HAP-1 (cell line): ENCODE results near the gene TECR.
A peak's percentile ranks its signal among the peaks of the same experiment; 100 is the strongest.
"Not testable (repeated sequence)": the region's sequence is repeated elsewhere in the genome, so short reads cannot be mapped to it uniquely, and the experiment has no call there.

ENCODE experiments used
- DNase-seq, 2 experiments: peaks; one replicate each; pipeline ENCODE4 v3.0.0-alpha.2; 2016 to 2020; ENCODE audit warnings: low spot score in 2 of 2
- H3K27me3 ChIP-seq: fragments of 250-450 bp; sonication (Bioruptor Pico); 2 replicates; pipeline ENCODE4 v1.5.1; 2020; ENCODE audit warnings: low read depth, mild to moderate bottlenecking, moderate library complexity
- H3K36me3 ChIP-seq: fragments of 250-450 bp; sonication (Bioruptor Pico); replicated peaks from 2 replicates; pipeline ENCODE4 v1.5.1; 2020; ENCODE audit warnings: mild to moderate bottlenecking
- H3K4me1 ChIP-seq: fragments of 250-450 bp; sonication (Bioruptor Pico); 2 replicates; pipeline ENCODE4 v1.5.1; 2020; ENCODE audit warnings: mild to moderate bottlenecking
- H3K4me3 ChIP-seq: fragments of 250-450 bp; sonication (Bioruptor Pico); 2 replicates; pipeline ENCODE4 v1.5.1; 2020; ENCODE audit warnings: mild to moderate bottlenecking, moderate library complexity
- H3K9me3 ChIP-seq: fragments of 250-450 bp; sonication (Bioruptor Pico); 2 replicates; pipeline ENCODE4 v1.5.1; 2020; ENCODE audit warnings: mild to moderate bottlenecking, moderate library complexity
- in situ Hi-C: fragments of 300-500 bp; cut with MboI; formaldehyde crosslinking; loops from 3 replicates; pipeline ENCODE4 v1.14.3; 2020; ENCODE audit warnings: low sequenced_read_pairs, inconsistent platforms, mixed read lengths

TECR gene

DNA sequence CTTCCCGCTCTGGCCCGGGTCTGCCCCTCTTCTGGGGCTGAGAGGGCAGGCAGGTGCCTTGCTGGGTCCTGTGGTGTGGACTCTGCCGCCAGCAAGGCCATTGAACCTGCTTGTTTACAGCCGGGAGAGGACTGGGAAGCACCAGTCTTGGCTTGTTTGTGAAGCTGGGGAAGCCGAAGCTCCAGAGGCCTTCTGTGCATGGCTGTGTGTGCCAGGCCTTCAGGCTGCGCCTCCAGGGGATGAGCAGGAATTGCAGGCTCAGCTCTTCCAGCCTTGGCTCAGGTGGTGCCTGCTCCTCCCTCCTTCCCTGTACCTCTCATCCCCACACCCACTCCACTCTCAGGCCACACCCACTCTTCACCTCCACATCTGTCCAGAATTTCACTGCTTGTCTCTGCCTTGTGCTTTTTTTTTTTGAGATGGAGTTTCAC, 25.0 kb downstream of the TECR start:
- DNase-seq, result no peak
- in situ Hi-C loops, result no loop called here
- H3K4me3 ChIP-seq, result no peak overlapping the region

GRCh38 chr19:14555918-14556661, 26.7 kb downstream of the TECR start:
- no peak for DNase-seq
- Histone ChIP-seq H3K27me3 (no peaks in the 10 kb centered on the region), H3K36me3 (no peaks in the 10 kb centered on the region), H3K4me1 (no peaks in the 10 kb centered on the region; the same call in 1 of the 2 replicates), H3K4me3 (no peak overlapping the region), H3K9me3 (no peaks in the 10 kb centered on the region)
- in situ Hi-C loops, result no loop called here

More for the DNA sequence above, 25.0 kb downstream of the TECR start:
- Histone ChIP-seq H3K4me1 (no peaks in the 10 kb centered on the region; the same call in 1 of the 2 replicates), H3K9me3 (no peaks in the 10 kb centered on the region), H3K36me3 (no peaks in the 10 kb centered on the region), H3K27me3 (no peaks in the 10 kb centered on the region)

GRCh38 chr19:14556662-14557188, 27.3 kb downstream of the TECR start:
- no peaks in the 10 kb centered on the region; the same call in 1 of the 2 replicates for H3K4me1 ChIP-seq
- no peaks in the 10 kb centered on the region for H3K27me3 ChIP-seq
- no peaks in the 10 kb centered on the region for H3K9me3 ChIP-seq
- DNase-seq, result peak; percentile 73 to 88
- no peak overlapping the region for H3K4me3 ChIP-seq
- no peaks in the 10 kb centered on the region for H3K36me3 ChIP-seq
- in situ Hi-C loops, result no loop called here

DNA sequence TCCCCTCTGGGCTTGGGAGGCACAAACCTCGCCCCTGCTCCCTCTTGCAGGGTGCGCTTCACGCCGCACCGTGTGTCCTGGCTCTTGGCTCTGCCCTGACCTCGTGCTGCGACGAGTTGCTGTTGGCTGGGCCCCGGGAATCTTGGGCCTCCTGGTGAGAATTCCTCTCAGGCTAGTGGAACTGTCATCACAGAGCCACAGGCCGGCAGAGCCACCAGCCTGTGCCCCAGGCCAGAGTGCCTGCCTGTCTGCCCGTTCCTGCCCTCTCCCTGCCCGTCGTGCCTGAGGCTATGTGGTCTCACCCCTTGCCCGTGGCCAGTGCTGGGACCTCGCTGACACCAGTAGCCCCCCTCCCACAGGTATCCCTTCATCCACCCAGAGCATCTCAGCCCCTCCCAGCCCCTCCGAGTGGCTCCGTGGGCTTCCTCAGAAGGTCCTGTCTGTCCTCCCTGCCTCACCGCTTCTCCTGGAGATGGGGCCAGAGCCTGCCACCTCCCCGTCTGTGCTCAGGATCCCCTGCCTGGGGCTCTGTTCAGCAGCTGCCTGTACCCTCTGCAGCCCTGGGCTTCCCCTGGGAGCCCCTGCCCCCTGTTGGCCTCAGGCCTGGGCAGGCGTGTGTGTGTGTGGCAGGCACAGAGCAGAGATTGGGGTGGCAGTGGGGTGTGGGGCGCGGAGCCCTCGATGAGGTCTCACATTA, 29.1 kb downstream of the TECR start:
- no peaks in the 10 kb centered on the region for H3K9me3 ChIP-seq
- no peaks in the 10 kb centered on the region; the same call in 1 of the 2 replicates for H3K4me1 ChIP-seq
- in situ Hi-C loops, result no loop called here
- no peak overlapping the region for H3K4me3 ChIP-seq
- H3K27me3 ChIP-seq, result no peaks in the 10 kb centered on the region
- DNase-seq, result no peak
- no peaks in the 10 kb centered on the region for H3K36me3 ChIP-seq

DNA sequence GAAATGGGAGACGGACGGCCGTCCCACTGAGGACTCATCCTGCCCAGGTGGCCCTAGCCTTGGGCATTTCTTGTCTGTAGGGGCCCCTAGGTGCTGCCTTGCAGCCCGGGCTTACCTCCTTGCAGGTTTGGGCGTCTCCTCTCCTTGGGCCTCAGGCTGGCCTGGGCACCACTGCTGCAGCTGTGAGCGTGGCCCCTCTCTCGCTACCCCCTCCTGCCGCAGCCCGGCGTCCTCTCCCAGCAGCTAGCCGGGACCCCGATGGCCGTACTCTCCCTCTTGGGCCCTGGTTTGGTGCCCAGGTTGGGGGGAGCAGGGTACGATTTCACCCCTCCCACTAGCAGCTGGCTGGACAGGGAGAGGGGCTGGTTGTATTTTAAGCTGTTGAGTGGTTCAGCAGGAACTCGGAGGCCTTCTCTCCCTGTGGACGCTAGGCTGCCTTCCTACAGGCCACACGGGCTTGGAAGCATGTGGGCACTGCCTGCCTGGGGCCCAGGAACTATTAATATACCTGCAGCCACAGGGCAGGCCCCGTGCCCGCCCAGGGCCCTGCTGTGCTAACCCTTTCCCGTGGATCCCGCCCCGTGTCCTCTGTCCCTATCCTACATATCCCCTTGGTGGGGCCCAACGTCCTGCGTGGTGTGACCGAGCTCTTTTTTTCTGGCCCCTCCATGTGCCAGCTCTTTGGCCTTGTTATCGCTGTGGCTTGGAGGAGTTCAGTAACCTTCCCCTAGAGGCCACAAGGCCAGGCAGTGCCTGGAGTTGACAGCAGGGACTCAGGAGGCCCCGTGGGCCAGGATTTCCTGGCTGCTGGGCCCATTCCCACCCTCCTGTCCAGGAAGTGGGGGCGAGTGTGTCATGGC, 30.8 kb downstream of the TECR start:
- Histone ChIP-seq H3K27me3 (no peaks in the 10 kb centered on the region), H3K4me3 (no peak overlapping the region), H3K4me1 (no peaks in the 10 kb centered on the region; the same call in 1 of the 2 replicates), H3K36me3 (peaks cover 8% of the 10 kb centered on the region), H3K9me3 (no peaks in the 10 kb centered on the region)
- DNase-seq, result no peak
- in situ Hi-C loops, result no loop called here

- peaks cover 14% of the 10 kb centered on the region for H3K36me3 ChIP-seq
- H3K4me3 ChIP-seq, result no peak overlapping the region
Measured at GRCh38 chr19:14560776-14561108, 31.3 kb downstream of the TECR start.

DNA sequence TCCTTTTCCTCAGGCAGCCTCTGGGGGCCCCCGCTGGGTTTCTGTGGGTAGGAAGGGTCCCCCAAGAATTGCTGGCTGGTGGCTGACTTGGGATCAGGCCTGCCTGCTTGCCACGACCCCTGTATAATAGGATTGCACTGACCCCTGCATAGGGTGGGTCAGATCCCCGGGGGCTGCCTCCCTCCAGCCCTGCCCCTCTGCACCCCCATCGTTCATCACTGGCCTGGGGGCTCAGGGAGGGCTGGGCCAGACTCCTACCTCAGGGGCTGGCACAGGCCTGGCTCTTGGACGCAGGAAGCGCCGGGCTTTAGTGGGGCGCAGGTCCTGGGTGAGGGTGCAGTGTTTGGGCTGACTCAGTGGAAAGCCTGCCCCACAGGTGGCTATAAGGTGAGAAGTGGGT, 31.9 kb downstream of the TECR start:
- DNase-seq, result no peak
- H3K4me1 ChIP-seq, result no peaks in the 10 kb centered on the region; the same call in 1 of the 2 replicates
- peaks cover 19% of the 10 kb centered on the region for H3K36me3 ChIP-seq
- H3K4me3 ChIP-seq, result no peak overlapping the region
- in situ Hi-C loops, result no loop called here
- H3K27me3 ChIP-seq, result no peaks in the 10 kb centered on the region
- H3K9me3 ChIP-seq, result no peaks in the 10 kb centered on the region

More at GRCh38 chr19:14560776-14561108, 31.3 kb downstream of the TECR start:
- no peak for DNase-seq
- Histone ChIP-seq H3K9me3 (no peaks in the 10 kb centered on the region), H3K4me1 (no peaks in the 10 kb centered on the region; the same call in 1 of the 2 replicates), H3K27me3 (no peaks in the 10 kb centered on the region)
- in situ Hi-C loops, result no loop called here

DNA sequence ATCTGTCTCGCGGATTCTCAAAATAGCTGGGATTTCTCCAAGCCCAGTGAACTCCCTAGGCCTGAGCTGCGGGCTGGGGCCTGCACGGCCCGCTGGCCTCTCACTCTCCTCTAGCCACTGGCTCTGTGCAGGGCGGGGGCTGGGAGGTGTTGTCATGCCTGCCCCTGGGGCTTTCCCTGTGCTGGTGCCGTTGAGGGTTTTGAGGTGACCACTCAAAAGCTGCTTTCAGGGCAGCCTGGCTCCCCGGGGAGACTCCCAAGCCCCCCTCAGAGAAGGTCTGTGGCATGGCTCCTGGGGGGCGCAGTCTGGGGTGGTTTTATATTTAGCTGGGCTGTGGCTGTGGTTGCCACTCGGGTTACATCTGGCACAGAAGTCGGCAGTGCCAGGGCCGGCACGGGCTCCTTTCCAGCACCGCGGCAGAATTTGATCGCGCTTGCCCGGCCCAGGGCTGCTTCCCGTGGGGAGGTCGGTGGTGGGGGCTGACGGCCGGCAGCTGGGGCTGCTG, 32.5 kb downstream of the TECR start:
- H3K36me3 ChIP-seq, result peaks cover 21% of the 10 kb centered on the region
- no peak for DNase-seq
- in situ Hi-C loops, result no loop called here

GRCh38 chr19:14562660-14563589, 33.5 kb downstream of the TECR start:
- Histone ChIP-seq H3K27me3 (no peaks in the 10 kb centered on the region), H3K4me1 (no peaks in the 10 kb centered on the region), H3K4me3 (no peak overlapping the region), H3K9me3 (no peaks in the 10 kb centered on the region), H3K36me3 (peaks cover 26% of the 10 kb centered on the region)
- DNase-seq, result no peak
- in situ Hi-C loops, result no loop called here

More for the DNA sequence above, 32.5 kb downstream of the TECR start:
- Histone ChIP-seq H3K9me3 (no peaks in the 10 kb centered on the region), H3K27me3 (no peaks in the 10 kb centered on the region), H3K4me1 (no peaks in the 10 kb centered on the region; the same call in 1 of the 2 replicates), H3K4me3 (no peak overlapping the region)

DNA sequence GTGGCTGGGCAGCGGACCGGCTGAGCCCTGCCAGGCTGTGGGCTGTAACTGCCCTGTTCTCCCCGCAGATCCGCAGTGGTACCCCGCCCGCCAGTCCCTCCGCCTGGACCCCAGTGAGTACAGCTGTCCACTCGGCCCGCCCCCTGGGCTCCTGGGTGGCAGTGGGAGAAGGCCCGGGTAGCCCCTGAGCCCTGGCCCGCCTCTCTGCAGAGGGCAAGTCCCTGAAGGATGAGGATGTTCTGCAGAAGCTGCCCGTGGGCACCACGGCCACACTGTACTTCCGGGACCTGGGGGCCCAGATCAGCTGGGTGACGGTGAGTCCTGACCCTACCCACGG, 34.2 kb downstream of the TECR start:
- in situ Hi-C loops, result no loop called here
- H3K4me1 ChIP-seq, result no peaks in the 10 kb centered on the region
- peaks cover 26% of the 10 kb centered on the region for H3K36me3 ChIP-seq
- H3K9me3 ChIP-seq, result no peaks in the 10 kb centered on the region
- H3K27me3 ChIP-seq, result no peaks in the 10 kb centered on the region
- no peak for DNase-seq
- no peak overlapping the region for H3K4me3 ChIP-seq

DNA sequence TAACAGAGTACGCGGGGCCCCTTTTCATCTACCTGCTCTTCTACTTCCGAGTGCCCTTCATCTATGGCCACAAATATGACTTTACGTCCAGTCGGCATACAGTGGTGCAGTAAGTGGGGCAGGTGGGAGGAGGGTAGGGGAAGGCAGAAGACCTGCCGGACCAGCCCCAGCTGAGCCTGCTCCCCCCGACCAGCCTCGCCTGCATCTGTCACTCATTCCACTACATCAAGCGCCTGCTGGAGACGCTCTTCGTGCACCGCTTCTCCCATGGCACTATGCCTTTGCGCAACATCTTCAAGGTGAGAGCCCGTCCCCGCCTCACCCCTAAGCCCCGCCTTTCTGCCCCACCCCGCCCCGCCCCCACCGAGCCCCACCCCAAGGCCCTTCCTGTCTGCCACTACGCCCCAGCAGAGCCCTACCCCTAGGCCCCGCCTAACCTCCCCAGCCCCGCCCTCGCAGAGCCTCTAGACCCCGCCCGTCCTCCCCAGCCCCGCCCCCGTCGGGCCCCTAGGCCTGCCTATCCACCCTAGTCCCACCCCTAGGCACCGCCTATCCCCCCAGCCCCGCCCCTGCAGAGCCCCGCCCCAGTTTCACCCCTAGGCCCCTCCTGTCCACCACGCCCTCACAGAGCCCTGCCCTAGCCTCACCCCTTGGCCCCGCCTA, 34.7 kb downstream of the TECR start:
- no peaks in the 10 kb centered on the region for H3K27me3 ChIP-seq
- H3K9me3 ChIP-seq, result no peaks in the 10 kb centered on the region
- no peaks in the 10 kb centered on the region for H3K4me1 ChIP-seq
- DNase-seq, result peak; percentile 28 to 87
- no peak overlapping the region for H3K4me3 ChIP-seq
- in situ Hi-C loops, result no loop called here
- H3K36me3 ChIP-seq, result peaks cover 26% of the 10 kb centered on the region

- H3K9me3 ChIP-seq, H3K27me3 ChIP-seq, DNase-seq, H3K4me3 ChIP-seq, H3K4me1 ChIP-seq, in situ Hi-C loops: not testable (repeated sequence)
- H3K36me3 ChIP-seq, result peaks cover 28% of the 10 kb centered on the region
Measured at GRCh38 chr19:14564652-14565297, 35.4 kb downstream of the TECR start.
